ENCODE results near the gene POLR2J3.
"Not testable (repeated sequence)": the region's sequence is repeated elsewhere in the genome, so short reads cannot be mapped to it uniquely, and the experiment has no call there.

POLR2J3 gene

DNA sequence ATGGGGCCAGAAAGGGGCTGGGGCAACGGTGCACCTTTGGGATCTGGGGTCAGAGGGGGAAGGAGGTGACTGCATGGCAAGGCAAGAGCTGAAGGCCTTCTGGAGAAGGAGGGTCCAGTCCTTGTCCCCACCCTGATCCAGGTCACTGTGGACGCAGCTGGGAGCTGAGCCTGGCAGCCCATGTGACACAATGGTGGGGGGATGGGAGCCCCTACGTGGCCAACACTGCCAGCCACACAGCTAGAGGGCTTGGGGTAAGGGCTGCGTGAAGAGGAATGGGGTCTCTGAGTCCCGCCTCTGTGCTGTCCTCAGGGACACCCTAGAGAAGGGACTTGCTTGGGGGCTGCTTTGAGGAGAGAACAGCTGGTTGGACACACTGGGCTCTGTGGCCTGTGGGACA is 9.3 kb upstream of the POLR2J3 start:
- not testable (repeated sequence) for DNase-seq

DNA sequence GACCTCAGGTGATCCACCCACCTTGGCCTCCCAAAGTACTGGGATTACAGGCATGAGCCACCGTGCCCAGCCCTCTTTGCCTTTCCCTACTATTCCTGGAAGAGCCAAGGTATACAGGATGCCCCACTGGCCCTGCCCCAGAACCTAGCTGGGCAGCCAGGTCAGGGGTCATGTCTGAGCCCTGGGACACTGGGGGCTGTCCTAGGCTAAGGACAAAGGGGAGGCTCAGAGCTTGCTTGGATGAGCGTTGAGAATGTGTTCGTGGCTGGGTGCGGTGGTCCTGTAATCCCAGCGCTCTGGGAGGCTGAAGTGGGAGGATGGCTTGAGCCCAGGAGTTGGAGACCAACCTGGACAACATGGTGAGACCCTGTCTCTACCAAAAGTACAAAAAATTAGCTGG is 6.1 kb upstream of the POLR2J3 start:
- DNase-seq, result not testable (repeated sequence)

DNA sequence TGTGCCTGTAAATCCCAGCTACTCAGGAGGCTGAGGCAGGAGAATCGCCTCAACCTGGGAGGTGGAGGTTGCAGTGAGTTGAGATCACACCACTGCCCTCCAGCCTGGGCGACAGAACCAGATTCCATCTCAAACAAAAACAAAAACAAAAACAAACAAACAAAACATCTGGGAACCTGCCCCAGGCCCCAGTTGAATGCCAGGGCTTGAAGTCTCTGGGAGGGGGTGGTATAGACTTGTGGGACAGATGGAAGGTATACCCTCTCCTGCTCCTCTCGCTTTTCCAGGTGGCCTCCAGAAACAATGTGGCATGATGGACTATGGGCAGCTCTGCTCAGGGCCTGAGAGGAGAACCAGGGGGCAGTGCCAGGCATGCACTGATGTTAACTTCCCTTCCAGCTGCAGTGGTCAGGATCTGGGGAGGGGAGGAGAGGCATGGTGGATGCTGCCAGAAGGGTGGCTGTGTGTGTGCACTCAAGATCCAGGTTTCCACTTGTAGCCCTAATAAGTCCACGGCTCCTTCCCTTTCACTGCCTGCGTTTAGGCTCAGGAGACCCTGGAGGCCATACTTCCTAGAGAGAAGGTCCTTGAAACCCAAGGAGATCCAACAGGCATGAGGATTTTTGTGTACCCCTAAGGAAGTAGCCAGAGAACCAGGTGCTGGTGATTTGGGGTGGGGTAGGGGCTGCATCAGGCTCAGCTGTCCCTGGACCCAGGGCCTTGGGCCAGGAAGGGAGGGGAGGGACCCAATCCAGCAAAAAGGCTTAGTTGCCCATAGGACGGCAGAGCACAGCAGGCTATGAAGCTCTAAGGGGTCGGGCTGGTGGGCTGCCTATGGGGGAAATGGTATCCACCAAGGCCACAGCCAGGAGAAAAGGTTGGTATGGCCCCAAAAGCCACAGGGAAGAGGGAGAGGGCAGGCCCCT is 5.2 kb upstream of the POLR2J3 start:
- DNase-seq, result not testable (repeated sequence)

DNA sequence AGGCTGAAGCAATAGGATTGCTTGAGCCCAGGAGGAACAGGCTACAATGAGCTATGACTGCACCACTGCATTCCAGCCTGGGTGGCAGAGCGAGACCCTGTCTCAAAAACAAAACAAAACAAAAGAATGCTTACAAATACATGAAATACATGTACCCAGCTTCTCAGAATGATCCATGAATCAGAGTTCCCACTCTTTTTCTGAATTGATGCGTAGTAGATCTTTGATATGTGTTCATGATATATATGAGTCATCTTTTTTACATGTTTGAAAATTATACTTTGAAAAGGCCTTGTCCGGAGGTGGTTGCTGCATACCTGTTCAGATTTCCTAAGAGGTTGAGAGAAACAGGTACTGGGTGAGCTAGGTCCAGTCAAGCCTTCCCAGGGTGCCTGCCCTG is 4.0 kb upstream of the POLR2J3 start:
- DNase-seq, result not testable (repeated sequence)

DNA sequence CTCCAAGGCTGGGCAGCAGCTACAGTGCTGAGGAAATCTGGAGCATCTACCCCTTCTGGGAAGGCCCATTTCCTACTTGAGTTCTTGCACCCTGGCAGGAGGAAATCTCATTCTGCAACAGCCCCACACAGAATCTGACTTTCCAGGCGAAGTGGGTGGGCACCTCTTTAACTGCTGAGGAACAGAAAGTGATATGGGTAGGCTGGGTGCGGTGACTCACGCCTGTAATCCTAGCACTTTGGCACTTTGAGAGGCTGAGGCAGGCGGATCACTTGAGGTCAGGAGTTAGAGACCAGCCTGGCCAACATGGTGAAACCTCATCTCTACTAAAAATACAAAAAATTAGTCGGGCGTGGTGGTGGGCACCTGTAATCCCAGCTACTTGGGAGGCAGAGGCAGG is 2.2 kb upstream of the POLR2J3 start:
- DNase-seq, result not testable (repeated sequence)

DNA sequence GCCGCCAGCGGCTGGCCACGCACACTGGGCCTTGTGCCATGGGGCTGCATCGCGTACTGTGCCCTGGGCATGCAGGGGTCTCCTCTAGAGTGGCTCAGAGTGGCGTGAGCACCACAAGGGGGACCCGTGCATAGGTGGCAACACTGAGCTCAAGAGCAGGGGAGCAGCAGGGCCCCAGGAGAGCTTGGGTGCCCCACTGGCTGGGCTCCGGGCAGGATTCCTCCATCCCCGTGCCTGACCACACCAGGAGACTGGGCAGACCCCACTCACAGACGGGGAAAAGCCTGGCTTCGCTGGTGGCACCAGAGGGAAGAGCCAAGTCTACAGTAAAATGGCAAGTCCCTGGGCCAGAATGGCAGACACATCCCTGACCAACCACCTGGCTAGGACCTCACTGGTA is 3.8 kb downstream of the POLR2J3 start:
- not testable (repeated sequence) for DNase-seq

DNA sequence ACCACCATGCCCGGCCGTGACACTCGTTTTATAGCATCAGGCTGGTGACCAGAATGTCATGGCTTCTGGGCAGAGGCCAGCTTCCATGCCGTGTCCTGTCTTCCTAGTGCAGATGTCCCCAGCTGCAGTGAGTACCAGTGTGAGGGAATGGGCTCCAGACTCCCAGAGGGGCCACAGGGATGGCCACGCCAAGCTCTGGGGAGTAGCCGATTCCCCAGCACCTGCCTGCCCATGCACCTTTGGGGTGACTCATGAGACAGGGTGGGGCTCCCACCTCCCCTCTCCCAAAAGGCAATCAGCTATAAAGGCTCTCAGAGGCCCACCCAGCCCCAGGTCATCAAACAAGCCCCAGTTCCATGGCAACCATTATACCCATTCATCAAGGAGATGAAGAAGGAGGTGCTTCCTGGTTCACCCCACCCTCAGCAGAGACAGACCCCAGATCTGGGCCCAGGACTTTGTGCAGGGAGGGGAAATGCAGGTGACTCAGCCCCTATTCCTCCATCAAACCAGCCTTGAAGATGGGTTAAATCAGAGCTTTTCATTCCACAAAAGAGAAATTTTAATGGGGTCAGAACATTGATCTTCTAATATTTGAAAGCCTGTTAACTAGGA is 21.5 kb downstream of the POLR2J3 start, which contains the start of gene SPDYE2:
Gene SPDYE2, plus strand, starts transcription at position 419 of the 615 bp plus-strand sequence. CDS start 2,030 bp downstream, outside the sequence.
- not testable (repeated sequence) for DNase-seq

DNA sequence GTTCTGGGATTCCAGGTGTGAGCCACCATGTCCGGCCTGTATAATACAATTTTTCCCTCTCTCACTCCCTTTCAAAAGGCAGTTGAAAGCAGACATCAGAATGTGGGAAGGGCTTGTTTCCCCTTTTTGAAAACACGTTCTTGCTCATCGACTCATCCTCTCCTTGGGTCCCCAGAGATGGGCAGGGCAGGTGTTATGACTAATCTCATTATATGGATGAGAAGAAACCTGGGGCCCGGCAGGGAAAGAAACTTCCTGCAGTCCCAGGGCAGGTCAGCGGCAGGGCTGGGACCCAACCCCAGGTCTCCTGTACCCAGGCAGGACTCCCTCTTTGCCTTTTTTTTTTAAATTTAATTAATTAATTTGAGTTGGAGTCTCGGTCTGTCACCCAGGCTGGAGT is 26.0 kb downstream of the POLR2J3 start:
- not testable (repeated sequence) for DNase-seq

DNA sequence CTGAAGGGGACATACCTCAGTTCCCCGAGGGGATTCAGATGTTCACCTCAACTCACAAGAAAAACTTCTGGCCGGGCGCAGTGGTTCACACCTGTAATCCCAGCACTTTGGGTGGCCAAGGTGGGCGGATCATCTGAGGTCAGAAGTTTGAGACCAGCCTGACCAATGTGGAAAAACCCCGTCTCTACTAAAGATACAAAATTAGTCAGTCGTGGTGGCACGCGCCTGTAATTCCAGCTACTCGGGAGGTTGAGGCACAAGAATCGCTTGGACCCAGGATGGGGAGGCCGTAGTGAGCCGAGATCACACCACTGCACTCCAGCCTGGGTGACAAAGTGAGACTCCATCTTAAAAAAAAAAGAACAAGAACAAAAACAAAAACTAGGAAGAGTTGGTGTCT is 27.1 kb downstream of the POLR2J3 start:
- DNase-seq, result not testable (repeated sequence)

DNA sequence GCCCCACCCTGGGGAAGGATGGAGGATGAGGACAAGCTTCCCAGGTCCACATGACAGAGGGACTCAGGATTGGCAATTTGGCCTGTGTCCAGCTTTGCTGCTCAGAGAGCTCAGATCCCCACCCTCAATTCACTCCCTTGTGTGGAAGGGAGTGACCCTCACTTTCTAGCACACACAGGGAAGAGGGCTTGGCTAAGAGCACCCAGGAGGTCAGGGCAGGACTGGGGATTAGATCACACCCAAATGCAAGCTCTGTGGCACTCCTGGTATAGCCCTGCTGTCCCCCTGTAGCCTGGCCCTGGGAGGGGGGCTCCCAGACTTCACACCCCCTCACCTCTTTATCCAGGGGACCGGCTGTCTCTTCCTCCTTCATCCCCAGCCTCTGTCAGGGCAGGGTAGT is 28.0 kb downstream of the POLR2J3 start:
- DNase-seq, result not testable (repeated sequence)

DNA sequence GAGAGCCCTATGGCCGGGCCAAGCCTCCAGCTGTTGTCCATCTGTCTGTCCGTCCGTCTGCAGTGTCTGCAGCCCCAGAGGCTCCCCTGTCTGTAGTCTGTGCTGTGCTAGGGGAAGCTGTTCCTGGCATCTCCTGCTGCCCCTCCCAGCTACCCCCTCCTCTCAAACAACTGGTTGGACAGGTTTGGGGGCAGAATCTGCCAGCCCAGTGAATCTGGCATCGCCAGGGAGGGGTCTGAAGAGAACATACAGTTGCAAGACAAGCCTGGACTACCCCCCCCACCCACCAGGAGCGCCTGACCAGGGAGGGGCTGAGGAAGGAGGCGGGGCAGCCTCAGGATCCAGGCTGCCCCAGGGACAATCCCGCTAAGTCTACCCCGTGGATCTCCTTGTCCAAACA is 28.8 kb downstream of the POLR2J3 start, which contains the start of gene UPK3BL2:
Gene UPK3BL2, minus strand, starts transcription at position 101 of the 400 bp plus-strand sequence. Its CDS starts 60 bp downstream, at position 41.
- DNase-seq, result not testable (repeated sequence)

DNA sequence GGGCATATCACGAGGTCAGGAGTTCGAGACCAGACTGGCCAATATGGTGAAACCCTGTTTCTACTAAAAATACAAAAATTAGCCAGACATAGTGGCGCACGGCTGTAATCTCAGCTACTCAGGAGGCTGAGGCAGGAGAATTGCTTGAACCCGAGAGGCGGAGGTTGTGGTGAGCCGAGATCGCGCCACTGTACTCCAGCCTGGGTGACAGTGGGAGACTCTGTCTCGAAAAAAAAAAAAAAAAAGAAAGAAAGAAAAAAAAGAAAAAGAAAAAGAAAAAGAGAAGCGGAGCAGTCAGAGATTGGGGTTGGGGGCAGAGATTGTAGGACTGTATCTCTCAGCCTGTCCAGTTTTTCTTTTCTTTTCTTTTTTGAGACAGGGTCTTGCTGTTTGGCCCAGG is 29.6 kb downstream of the POLR2J3 start:
- DNase-seq, result not testable (repeated sequence)

DNA sequence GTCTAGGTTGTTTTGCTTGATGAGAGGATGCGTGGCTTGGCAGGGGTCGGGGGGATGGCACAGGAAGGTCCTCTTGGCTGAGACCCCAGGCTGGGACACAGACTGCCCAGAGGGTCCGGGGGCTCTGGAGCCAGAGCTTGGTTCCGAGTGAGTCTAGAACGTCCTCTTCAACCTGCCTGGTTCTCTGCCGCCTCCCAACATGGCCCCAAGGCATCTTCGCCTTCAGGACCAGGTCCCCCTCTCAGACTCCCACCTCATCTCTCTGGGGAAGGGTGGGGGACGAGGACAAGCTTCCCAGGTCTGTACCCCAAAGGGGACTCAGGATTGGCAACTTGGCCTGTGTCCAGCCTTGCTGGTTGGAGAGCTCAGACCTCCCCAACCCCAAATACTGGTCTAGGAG is 30.3 kb downstream of the POLR2J3 start:
- not testable (repeated sequence) for DNase-seq

DNA sequence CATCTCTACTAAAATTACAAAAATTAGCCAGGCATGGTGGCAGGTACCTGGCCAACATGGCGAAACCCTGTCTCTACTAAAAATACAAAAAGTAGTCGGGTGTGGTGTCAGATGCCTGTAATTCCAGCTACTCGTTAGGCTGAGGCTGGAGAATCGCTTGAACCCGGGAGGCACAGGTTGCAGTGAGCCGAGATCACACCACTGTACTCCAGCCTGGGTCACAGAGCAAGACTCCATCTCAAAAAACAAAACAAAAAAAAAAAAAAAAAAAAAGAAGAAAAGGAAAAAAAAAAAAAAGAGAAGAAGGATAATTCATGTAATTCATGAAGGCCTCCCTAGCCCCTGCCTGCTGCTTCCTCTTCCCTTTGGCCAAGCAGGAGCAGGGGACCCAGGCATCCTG is 31.8 kb downstream of the POLR2J3 start:
- DNase-seq, result not testable (repeated sequence)

DNA sequence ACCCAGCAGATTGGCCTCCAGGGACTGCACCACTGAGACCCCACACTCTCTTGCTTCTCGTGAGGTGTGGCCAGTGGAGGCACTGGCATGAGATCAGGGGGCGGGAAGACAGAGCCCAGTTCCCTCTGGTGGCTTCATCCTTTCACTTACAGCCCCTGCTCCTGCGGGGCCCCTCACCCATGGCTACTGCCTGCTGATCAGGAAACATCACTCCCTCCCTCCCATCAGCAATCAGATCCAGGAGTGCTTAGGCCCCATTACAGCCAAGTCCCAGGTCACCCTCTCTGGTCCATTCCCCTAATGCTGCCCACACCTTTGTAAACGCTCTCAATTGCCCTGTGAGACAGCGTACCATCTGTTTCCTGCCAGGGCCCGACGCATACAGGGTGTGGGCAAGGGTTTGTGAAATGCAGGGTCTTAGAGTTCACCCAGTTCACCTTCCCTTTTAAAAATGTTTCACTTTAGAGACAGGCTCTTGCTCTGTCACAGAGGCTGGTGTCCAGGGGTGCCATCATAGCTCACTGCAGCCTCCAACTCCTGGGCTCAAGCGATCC is 37.2 kb downstream of the POLR2J3 start:
- not testable (repeated sequence) for DNase-seq

DNA sequence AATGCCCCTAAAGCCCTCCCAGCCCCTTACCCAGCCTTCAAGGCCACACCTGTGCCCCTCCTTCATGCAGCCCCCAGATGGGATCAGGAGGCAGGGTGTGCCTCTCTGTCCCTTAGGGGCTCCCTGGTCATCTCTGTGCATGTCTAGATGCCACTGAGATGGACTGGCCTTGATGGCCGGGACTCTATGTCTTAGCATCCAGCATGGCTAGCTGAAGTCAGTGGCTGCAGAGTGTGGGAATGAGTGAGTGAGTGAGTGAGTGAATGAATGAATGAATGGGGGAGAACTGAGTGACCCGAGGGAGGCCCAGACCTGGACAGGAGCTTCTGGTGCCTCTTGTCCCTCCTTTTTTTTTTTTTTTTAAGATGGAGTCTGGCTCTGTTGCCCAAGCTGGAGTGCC is 40.3 kb downstream of the POLR2J3 start:
- not testable (repeated sequence) for DNase-seq

DNA sequence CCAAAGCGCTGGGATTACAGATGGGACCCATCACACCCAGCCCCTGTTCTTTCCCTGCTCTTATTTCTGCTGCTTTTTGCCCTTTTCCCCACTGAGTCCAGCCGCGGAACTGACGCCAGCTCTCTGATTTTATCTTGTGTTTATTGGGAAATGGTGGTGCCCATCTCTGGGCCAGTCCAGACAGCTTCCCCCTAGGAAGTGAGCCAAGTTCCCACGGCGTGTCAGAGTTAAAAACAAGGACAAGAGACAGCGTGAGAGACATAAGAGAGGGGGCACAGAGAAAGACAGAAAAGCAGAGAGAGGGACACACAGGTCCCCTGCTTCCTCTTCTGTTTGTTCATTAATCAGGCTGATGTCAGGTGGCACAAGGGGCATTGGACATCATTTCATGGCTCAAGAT is 40.8 kb downstream of the POLR2J3 start:
- not testable (repeated sequence) for DNase-seq

DNA sequence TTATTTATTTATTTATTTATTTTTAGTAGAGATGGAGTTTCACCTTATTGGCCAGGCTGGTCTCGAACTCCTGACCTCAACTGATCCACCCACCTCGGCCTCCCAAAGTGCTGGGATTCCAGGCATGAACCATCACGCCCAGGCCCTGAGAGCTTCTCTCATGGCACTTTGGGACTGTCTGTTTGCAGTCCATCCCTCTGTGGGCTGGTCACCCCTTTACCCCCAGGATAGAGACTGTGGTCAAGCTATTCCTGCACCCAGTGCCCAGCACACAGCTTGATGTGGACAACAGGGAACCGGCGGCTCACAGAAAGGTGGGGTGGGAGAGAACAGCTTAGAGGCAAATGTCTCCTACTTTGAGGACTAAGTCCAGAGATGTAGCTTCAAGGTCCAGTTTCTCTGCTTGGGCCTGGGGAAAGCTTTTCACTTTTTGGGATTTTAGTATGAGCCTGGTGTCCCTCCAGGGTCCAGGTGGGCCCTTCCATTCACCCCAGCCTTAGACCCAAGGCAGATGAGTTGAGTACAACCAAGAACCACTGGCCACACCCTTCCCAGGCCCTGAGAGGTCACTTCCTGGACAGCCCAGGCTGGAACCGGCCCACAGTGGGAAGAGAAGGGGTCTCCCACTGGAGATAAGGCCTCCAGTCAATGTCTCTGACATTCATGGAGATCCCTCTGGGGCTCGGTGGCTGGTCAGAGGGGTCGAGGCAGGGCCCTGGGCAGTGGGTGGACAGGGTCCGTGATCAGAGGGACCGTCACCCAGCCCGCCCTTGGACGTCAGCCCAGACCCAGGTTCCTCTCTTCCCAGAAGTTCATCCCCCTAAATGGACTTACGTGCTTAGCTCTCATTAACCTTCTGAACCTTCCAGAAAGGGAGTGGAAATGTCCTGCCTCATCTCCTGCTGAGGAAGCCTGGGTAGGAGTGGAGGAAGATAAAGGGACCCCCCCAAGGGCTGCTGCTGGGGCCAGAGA is 44.3 kb downstream of the POLR2J3 start:
- not testable (repeated sequence) for DNase-seq

DNA sequence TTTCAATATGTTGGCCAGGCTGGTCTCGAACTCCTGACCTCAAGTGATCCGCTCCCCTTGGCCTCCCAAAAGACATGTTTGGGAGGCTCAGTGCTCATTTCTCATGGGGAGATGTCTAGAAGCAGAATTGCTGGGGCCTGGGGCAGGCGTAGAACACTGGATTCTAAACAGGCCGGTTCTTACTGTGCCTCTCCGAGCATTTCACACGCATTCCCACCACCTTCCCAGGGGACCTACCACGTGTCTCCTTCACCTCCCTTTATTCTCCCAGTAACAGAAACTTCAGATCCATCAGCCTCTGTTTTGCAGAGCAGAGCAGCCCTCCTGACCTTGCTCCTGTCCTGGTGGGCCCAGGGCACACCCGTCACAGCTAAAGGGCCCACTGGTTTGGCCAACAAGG is 45.2 kb downstream of the POLR2J3 start:
- not testable (repeated sequence) for DNase-seq

DNA sequence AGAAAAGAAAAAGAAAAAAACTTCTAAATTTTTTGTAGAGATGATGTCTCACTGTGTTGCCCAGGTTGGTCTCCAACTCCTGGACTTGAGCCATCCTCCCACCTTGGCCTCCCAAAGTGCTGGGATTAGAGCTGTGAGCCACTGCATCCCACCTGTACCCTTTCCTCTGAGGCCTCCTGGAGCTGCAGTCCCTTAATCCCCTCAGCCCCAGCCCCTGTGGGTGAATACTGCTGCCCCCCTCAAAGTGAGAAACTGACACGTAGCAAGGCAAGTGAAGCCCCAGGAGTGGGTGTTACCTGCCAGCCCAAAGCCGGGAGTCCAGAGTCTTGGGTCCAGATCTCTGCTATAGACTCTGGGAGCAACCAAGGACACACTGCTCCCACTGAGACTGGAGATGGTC is 47.6 kb downstream of the POLR2J3 start:
- DNase-seq, result not testable (repeated sequence)

DNA sequence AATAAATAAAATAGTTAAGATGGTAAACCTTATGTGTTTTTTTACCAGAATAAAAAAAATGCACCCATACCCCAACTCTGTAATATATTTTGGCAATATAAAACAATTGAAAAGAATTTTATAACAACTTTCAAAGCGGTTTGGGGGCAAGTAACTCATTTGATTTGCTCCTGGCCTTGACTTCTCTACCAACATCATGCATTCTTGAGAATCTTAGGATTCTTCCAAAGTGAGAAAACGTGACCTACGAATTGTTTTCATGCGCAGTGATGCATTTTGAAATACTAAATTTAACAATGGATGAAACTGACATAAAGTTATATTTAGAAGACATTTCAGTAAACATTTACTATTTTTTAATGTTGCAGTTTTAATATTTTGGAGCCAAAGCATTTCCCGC is 51.6 kb downstream of the POLR2J3 start:
- not testable (repeated sequence) for DNase-seq

DNA sequence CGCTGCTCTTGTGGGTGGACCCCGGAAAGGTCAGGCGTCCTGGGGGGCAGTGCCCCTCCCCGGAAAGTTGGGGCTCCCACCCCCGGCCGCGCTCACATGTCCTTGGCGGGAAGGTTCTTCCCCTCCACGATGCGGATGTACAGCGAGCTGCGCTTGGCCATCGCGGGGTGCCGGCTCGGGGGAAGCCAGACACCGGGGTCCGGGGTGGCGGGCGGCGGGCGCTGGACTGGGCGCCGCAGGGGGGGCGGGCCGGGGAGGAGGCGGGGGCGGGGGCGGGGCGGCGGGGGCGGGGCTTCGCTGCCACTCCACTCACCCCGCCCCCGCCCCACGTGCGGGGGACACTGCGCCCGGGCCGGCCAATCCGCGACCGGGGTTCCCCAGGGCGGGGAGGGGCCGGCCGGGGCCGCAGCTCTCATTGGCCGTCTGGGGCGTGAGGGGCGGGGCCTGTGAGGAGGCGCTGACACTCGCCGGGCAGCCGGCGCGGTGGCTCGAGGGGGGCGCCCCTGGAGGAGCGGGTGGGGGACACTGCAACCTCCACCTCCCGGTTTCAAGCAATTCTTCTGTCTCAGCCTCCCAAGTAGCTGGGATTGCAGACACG is 54.7 kb downstream of the POLR2J3 start, which contains the start of gene RASA4B:
Gene RASA4B, minus strand, starts transcription at position 228 of the 598 bp plus-strand sequence. Its CDS starts 67 bp downstream, at position 161.
- not testable (repeated sequence) for DNase-seq
